Lung (tissue), 12 donors: Measurements from ENCODE around the gene KDM7A. TPM values are rescaled to one million over a fixed set of nuclear protein-coding genes. Genes with fewer than 3 reads are reported as not detected.
A peak's percentile ranks its signal among the peaks of the same experiment; 100 is the strongest.

Experiments
- ATAC-seq: fragments of 200-7000 bp; cut with Tn5 transposase; one replicate; pipeline ENCODE4 v1.9.1; 2020; ENCODE audit warnings: moderate number of reproducible peaks; ENCODE audit not compliant: insufficient read depth, low FRiP score
- DNase-seq, 3 donors: peaks; one replicate each; pipeline ENCODE4 v3.0.0-alpha.2; 2013 to 2017
- H3K27ac ChIP-seq, 2 donors: one replicate each; pipeline ENCODE4 v1.5.1; 2013; ENCODE audit warnings: mild to moderate bottlenecking in 2 of 2, moderate library complexity in 2 of 2, control low read depth in 1 of 2, inconsistent platforms in 1 of 2, low read depth in 1 of 2, low read length in 1 of 2
- H3K27me3 ChIP-seq, 3 donors: one replicate each; pipeline ENCODE4 v1.5.1; 2013; ENCODE audit warnings: low read length in 2 of 3; ENCODE audit not compliant: control insufficient read depth in 3 of 3, insufficient read depth in 3 of 3
- H3K36me3 ChIP-seq, 4 donors: one replicate each; pipeline ENCODE4 v1.5.1; 2013; ENCODE audit warnings: low read length in 4 of 4, mild to moderate bottlenecking in 1 of 4, moderate library complexity in 1 of 4; ENCODE audit not compliant: control insufficient read depth in 4 of 4, insufficient read depth in 4 of 4
- H3K4me1 ChIP-seq, 5 donors: one replicate each; pipeline ENCODE4 v1.5.1; 2013; ENCODE audit warnings: low read length in 5 of 5, mild to moderate bottlenecking in 2 of 5, moderate library complexity in 1 of 5; ENCODE audit not compliant: control insufficient read depth in 5 of 5, insufficient read depth in 5 of 5
- H3K4me3 ChIP-seq: one replicate; pipeline ENCODE4 v1.5.1; 2013; ENCODE audit warnings: mild to moderate bottlenecking, control low read depth, moderate library complexity
- H3K9ac ChIP-seq, 2 donors: one replicate each; pipeline ENCODE4 v1.5.1; 2013; ENCODE audit warnings: low read length in 2 of 2, control low read depth in 1 of 2; ENCODE audit not compliant: insufficient read depth in 1 of 2
- H3K9me3 ChIP-seq, 4 donors: one replicate each; pipeline ENCODE4 v1.5.1; 2013; ENCODE audit warnings: low read length in 3 of 4, mild to moderate bottlenecking in 1 of 4, moderate library complexity in 1 of 4; ENCODE audit not compliant: control insufficient read depth in 4 of 4, insufficient read depth in 3 of 4
- CTCF ChIP-seq: IDR thresholded peaks from 2 replicates; pipeline ENCODE4 v1.5.1; 2012; ENCODE audit warnings: mild to moderate bottlenecking; ENCODE audit errors: control extremely low read depth, extremely low read depth
- WGBS, 2 donors: extraction: QIAGEN DNeasy Blood & Tissue Kit; methylation state at CpG; one replicate each; pipeline ENCODE4 v1.1.7; 2013; 5-methylcytosine and 5-hydroxymethylcytosine counted together
- polyA plus RNA-seq, 2 donors: library from polyadenylated mRNA; stranded (reverse); fragments of 200-250 nt; gene quantifications; one replicate each; pipeline ENCODE4 v1.2.1, GENCODE V29; 2013
- total RNA-seq, 2 donors: library from RNA; depleted of rRNA in 1 of 2; stranded (reverse); fragments of >200 nt in 1 of 2; gene quantifications; one replicate each; pipeline ENCODE4 v1.2.1, GENCODE V29; 2014 to 2021
- donor health status: control.
- donor health status: control.
- donor health status: Bipolar disorder and iron deficiency.
- donor health status: healthy.
- donor health status: DM: yes; HTN: yes; CAD: no.

Gene KDM7A
- total and polyA plus RNA-seq, 4 donors: 3.1 to 30.7 (median 11.6) TPM

GRCh38 chr7:140189917-140190316 lies 13.1 kb upstream of the KDM7A start:
- no peaks in the 10 kb centered on the region for H3K36me3 ChIP-seq
- H3K27me3 ChIP-seq: peaks cover 0 to 1% (median 0%) of the 10 kb centered on the region in 3 donors
- no peaks in the 10 kb centered on the region for H3K9me3 ChIP-seq
- H3K27ac ChIP-seq: peak overlapping the region in 1 of 2 donors; percentile 21
- 81 to 98% methylated on average over 2 of the region's 2 CpGs for WGBS, 2 donors
- DNase-seq: no peak
- no peak overlapping the region for H3K4me3 ChIP-seq
- no peaks in the 10 kb centered on the region for H3K4me1 ChIP-seq
- no peak overlapping the region for H3K9ac ChIP-seq
- no peak for ATAC-seq
- TF ChIP-seq CTCF: no peak

- H3K36me3 ChIP-seq: no peaks in the 10 kb centered on the region
- H3K4me3 ChIP-seq: no peak overlapping the region
- DNase-seq (no peak), ATAC-seq (no peak)
- no peak overlapping the region for H3K27ac ChIP-seq
- H3K4me1 ChIP-seq: peaks cover 0 to 3% (median 1%) of the 10 kb centered on the region in 5 donors
- no peaks in the 10 kb centered on the region for H3K9me3 ChIP-seq
- WGBS, 2 donors: 83 to 86% methylated on average over 4 of the region's 4 CpGs
- no peak overlapping the region for H3K9ac ChIP-seq
- no peak for TF ChIP-seq CTCF
- peaks cover 0 to 24% (median 13%) of the 10 kb centered on the region in 3 donors for H3K27me3 ChIP-seq
These were observed 6.1 kb upstream of the KDM7A start for GRCh38 chr7:140182917-140183316.

- 82 to 86% methylated on average over 5 of the region's 5 CpGs for WGBS, 2 donors
- no peaks in the 10 kb centered on the region for H3K36me3 ChIP-seq
- H3K4me3 ChIP-seq: no peak overlapping the region
- H3K27me3 ChIP-seq: peaks cover 0 to 24% (median 11%) of the 10 kb centered on the region in 3 donors
- H3K27ac ChIP-seq: no peak overlapping the region
- no peak for TF ChIP-seq CTCF
- ATAC-seq (no peak), DNase-seq (no peak)
- H3K9me3 ChIP-seq: no peaks in the 10 kb centered on the region
- H3K4me1 ChIP-seq: peaks cover 0 to 11% (median 2%) of the 10 kb centered on the region in 5 donors
- H3K9ac ChIP-seq: no peak overlapping the region
These were observed 2.6 kb upstream of the KDM7A start for GRCh38 chr7:140179339-140179738.

- no peak for ATAC-seq
- DNase-seq: peak in 2 of 3 donors; percentile 21 to 29
- no peaks in the 10 kb centered on the region for H3K36me3 ChIP-seq
- peaks cover 0 to 11% (median 6%) of the 10 kb centered on the region in 5 donors for H3K4me1 ChIP-seq
- no peak for TF ChIP-seq CTCF
- H3K27me3 ChIP-seq: peaks cover 0 to 7% (median 0%) of the 10 kb centered on the region in 3 donors
- no peak overlapping the region for H3K9ac ChIP-seq
- 0% methylated on average over 29 to 95 of the region's 95 CpGs for WGBS, 2 donors
- H3K9me3 ChIP-seq: no peaks in the 10 kb centered on the region
- H3K27ac ChIP-seq: peak overlapping the region; percentile 96 to 99
- peak overlapping the region; percentile 85 for H3K4me3 ChIP-seq
These were observed 571 bp downstream of the KDM7A start for GRCh38 chr7:140176122-140176701.
